Measurements from ENCODE around the gene ZNF567.
"Not testable (repeated sequence)": the region's sequence is repeated elsewhere in the genome, so short reads cannot be mapped to it uniquely, and the experiment has no call there.

ZNF567 gene

GRCh38 chr19:36687214-36688056 lies at the start of gene ZNF567:
Gene ZNF567, plus strand, starts transcription at chr19:36687612. Its CDS starts 7,256 bp downstream, at chr19:36694868.
- DNase-seq (ENCODE audit: low read depth) = peak; percentile 93

GRCh38 chr19:36638862-36639510 lies 48.4 kb upstream of the ZNF567 start:
- no peak for DNase-seq (ENCODE audit: low read depth)

- no peak for DNase-seq (ENCODE audit: low read depth)
Measured at GRCh38 chr19:36646746-36647145, 40.7 kb upstream of the ZNF567 start.

GRCh38 chr19:36652958-36653357 lies 34.5 kb upstream of the ZNF567 start:
- DNase-seq (ENCODE audit: low read depth) = no peak

- no peak for DNase-seq (ENCODE audit: low read depth)
Measured at GRCh38 chr19:36665832-36666231, 21.6 kb upstream of the ZNF567 start.

GRCh38 chr19:36668646-36669045 lies 18.8 kb upstream of the ZNF567 start:
- no peak for DNase-seq (ENCODE audit: low read depth)

- DNase-seq (ENCODE audit: low read depth) = no peak
Measured at GRCh38 chr19:36672368-36672767, 15.0 kb upstream of the ZNF567 start.

GRCh38 chr19:36674201-36674600 lies 13.2 kb upstream of the ZNF567 start:
- no peak for DNase-seq (ENCODE audit: low read depth)

- no peak for DNase-seq (ENCODE audit: low read depth)
Measured at GRCh38 chr19:36679455-36679854, 8.0 kb upstream of the ZNF567 start.

- DNase-seq (ENCODE audit: low read depth) = no peak
Measured at GRCh38 chr19:36685835-36686234, 1.6 kb upstream of the ZNF567 start.

GRCh38 chr19:36686365-36687213 lies 823 bp upstream of the ZNF567 start:
- peak; percentile 20 for DNase-seq (ENCODE audit: low read depth)

GRCh38 chr19:36688058-36688457 lies 646 bp downstream of the ZNF567 start:
- DNase-seq (ENCODE audit: low read depth) = no peak

- DNase-seq (ENCODE audit: low read depth) = no peak
Measured at GRCh38 chr19:36707134-36707533, 19.7 kb downstream of the ZNF567 start.

GRCh38 chr19:36709423-36709822 lies 22.0 kb downstream of the ZNF567 start:
- no peak for DNase-seq (ENCODE audit: low read depth)

GRCh38 chr19:36719687-36720556 lies 32.5 kb downstream of the ZNF567 start:
- no peak for DNase-seq (ENCODE audit: low read depth)

- DNase-seq (ENCODE audit: low read depth) = not testable (repeated sequence)
Measured at GRCh38 chr19:36736166-36736565, 48.8 kb downstream of the ZNF567 start.

- peak; percentile 5 for DNase-seq (ENCODE audit: low read depth)
Measured at GRCh38 chr19:36745870-36746269, 58.5 kb downstream of the ZNF567 start.

- no peak for DNase-seq (ENCODE audit: low read depth)
Measured at GRCh38 chr19:36747750-36748149, 60.3 kb downstream of the ZNF567 start.

GRCh38 chr19:36748431-36749275 lies 61.2 kb downstream of the ZNF567 start:
- DNase-seq (ENCODE audit: low read depth) = no peak

- DNase-seq (ENCODE audit: low read depth) = not testable (repeated sequence)
Measured at GRCh38 chr19:36749613-36750012, 62.2 kb downstream of the ZNF567 start.

All from iris pigment epithelial cell (primary cell).